GM18498 (cell line): Measurements from ENCODE around the gene FAT2.

Experiments
- ATAC-seq: cut with Tn5 transposase; IDR thresholded peaks from one replicate; pipeline ENCODE4 v1.9.1; 2021; ENCODE audit warnings: mild to moderate bottlenecking, moderate library complexity; ENCODE audit not compliant: unreplicated experiment

The FAT2 gene

GRCh38 chr5:151557951-151558350, 33.2 kb downstream of the FAT2 start:
- no peak for ATAC-seq

GRCh38 chr5:151557466-151557865, 33.7 kb downstream of the FAT2 start:
- no peak for ATAC-seq

GRCh38 chr5:151556806-151557205, 34.3 kb downstream of the FAT2 start:
- no peak for ATAC-seq

GRCh38 chr5:151555760-151556576, 35.2 kb downstream of the FAT2 start:
- ATAC-seq, result no peak

- no peak for ATAC-seq
Measured at GRCh38 chr5:151553695-151554094, 37.4 kb downstream of the FAT2 start.

GRCh38 chr5:151553130-151553670, 37.9 kb downstream of the FAT2 start:
- ATAC-seq, result no peak

- no peak for ATAC-seq
Measured at GRCh38 chr5:151551985-151552384, 39.1 kb downstream of the FAT2 start.

- no peak for ATAC-seq
Measured at GRCh38 chr5:151550146-151550545, 41.0 kb downstream of the FAT2 start.

- no peak for ATAC-seq
Measured at GRCh38 chr5:151549713-151550112, 41.4 kb downstream of the FAT2 start.

GRCh38 chr5:151547364-151547763, 43.8 kb downstream of the FAT2 start:
- ATAC-seq, result no peak

- no peak for ATAC-seq
Measured at GRCh38 chr5:151541571-151541970, 49.6 kb downstream of the FAT2 start.
